Activated T-cell treated with anti-CD3 and anti-CD28 coated beads for 24 hours (primary cell): ENCODE measurements around the gene EPHA10.

Experiments
- DNase-seq: peaks from one replicate; pipeline ENCODE4 v3.0.0-alpha.2; 2020; ENCODE audit warnings: low read depth

Gene EPHA10

DNA sequence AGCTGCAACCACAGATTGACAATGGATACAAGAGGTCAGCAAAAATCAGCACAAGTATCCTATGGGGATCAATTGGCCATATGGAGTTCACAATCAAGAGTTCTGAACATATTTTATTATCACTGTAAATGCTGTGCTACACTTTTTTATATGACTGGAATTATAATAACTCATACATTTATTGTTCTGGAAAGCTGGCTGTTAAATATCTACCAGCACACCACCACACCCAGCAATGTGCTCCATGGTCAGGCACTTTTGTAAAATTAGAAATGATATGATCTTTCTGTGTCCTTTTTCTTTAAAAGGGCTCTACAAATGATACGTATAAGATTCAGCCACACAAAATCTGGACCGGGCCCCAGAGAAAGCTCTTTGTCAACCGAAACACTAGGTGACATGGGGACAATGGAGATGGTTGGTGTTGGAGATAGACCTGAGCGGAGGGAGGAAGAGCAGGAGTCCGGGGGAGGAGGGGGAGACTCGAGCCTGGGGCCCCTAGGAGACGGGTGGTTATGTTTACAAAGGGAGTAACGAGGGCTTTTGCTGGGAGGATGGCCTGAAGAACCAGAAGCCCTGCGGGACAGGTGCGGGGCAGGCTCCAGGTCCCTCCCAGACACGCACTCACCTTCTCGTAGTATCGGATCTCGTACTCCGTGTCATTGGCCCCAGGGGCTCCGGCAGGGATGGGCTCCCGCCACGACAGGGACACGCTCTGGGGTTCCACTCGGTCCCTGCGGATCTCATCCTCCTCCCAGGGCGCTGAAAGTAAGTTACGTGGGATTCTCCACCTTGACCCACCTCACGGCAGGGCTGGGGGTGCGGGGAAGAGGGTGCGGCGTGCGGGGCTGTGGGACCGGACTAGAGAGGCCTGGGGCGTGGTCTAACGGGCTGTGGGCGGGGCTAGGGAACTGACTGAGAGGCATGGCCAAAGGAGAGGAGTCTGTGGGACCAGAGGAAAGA lies 30.0 kb downstream of the EPHA10 start:
- DNase-seq = no peak

DNA sequence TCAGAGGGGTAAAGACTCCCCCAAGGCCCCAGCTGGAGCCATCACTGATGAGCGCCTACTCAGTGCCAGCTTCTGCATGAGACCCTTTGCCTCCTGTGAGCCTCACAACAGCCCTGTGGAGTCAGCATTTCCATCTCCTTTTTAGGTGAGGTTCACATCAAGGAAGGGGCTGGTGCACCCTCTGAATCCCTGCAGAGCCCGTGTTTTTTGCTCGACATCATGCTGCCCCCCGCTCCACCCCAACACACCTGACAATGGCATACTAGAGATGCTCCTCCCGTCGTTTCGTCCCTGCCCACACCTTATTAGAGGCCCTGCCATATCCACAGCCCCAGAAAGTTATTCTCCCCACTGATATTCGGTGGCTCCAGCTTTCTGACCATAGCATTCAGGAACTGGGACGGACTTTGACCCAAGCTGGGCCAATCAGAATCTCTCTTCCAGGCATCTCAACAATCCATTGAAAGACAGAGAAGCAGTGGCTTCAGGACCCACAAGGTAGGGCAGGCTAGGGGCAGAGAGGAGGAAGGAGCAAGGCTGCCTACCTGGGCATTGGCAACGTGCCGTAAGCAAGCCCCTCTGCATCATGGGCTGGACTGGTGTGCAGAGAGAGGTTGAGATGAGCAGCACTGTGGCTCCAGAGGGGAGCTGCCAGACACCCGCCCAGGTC lies 32.7 kb downstream of the EPHA10 start:
- no peak for DNase-seq

DNA sequence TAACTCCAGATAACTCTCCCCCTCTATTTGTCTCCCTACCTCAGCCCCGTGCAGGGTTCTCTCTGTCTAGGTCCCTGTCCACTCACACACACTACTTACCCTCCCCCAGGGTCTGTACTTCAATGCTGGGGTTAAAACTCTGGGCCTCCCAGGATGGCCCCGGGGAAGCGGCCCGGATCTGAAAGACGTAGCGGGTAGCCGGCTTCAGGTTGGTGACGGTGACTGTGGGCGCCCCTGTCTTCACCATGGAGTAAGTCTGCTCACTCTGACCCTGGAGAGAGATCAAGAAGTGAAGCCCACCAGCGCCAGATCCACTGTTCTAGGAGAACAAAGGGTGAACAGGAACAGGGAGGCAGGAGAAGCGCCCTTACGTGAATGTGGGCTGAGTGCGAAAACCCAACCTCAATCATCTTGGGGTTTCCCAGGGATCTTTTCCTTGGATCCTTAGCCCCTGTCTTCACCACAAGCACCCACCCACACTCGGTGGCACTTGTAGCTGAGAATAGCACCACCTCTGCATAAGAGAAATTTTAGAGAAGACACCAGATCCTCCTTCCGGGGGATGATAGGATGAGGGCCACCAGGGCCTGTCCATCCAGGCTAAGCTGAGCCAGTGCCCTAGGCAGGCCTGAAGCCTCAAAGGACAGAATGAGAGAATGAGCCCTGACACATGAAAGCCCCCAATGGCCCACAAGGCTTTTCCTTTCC lies 33.5 kb downstream of the EPHA10 start:
- no peak for DNase-seq

DNA sequence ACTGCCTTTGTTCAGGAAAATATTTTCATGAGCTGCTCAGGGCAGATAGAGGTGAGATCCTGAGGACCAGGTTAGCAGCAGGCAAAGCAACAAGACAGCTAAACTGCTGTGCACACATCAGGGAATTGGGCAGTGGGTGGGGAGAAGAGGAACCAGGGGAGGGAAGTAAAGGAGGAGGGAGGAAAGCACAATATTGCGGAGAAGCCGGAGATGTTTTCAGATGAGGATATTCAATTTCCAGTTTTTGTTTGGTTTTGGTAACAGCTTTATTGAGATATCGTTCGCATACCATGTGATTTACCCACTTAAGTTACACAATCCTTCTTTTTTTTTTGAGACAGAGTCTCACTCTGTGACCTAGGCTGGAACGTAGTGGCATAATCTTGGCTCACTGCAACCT lies 34.5 kb downstream of the EPHA10 start:
- DNase-seq = no peak

DNA sequence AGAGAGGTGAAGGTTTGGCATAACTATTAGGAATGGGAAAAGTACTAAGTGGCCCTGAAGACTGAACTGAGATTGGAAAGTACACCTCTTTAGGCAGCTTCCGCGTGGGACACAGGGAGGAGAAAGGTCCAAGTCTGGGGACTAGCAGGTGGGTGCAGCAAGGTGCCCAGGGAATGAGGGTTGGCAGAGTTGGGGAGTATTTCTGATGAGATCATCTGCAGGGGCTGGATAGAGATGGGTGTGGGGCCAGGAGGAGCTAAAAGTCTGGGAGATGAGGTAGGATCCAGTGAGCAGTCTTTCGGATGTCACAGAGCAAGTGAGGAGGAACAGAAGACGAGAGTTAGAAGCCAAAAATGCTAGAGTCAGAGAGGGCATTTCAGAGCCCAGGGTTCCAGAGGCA lies 36.5 kb downstream of the EPHA10 start:
- no peak for DNase-seq

DNA sequence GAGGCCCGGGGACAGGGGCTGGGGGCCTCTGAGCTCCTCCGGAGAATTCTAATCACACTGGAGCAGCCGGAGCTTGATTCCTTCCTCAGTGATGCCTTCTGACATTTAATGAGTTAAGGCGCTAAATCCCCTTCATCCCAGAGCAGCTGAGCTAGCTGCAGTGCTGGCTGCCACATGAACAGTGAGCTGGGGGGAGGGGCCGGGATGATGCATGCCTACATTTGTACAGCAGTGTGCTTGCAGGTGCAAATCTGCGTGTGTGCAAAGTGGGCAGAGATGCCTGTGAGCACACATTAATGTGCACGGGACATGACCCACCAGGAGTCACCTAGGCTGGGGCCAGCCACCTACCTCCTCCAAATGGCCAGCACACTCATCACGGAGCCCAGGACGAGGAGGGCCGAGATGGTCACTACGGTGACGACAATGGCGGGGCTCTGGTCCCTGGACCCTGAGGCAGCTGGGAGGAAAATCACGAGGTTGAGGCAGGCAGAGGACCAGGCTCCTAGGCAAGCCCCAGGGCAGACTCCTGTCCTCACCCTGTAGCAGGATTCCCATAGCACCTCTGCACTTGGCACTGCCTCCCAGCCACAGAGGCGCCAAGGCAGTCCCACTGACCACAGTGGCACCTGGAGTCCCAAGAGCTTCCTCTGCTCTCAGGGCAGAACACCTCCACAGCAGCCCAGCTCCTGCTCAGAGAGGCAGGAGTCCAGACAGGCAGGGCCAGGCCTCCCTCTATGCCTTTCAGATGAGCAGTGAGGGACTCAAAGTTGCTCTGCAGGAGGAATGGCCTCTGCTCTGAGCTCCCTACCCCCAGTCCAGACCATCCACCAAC lies 38.0 kb downstream of the EPHA10 start:
- DNase-seq = no peak

DNA sequence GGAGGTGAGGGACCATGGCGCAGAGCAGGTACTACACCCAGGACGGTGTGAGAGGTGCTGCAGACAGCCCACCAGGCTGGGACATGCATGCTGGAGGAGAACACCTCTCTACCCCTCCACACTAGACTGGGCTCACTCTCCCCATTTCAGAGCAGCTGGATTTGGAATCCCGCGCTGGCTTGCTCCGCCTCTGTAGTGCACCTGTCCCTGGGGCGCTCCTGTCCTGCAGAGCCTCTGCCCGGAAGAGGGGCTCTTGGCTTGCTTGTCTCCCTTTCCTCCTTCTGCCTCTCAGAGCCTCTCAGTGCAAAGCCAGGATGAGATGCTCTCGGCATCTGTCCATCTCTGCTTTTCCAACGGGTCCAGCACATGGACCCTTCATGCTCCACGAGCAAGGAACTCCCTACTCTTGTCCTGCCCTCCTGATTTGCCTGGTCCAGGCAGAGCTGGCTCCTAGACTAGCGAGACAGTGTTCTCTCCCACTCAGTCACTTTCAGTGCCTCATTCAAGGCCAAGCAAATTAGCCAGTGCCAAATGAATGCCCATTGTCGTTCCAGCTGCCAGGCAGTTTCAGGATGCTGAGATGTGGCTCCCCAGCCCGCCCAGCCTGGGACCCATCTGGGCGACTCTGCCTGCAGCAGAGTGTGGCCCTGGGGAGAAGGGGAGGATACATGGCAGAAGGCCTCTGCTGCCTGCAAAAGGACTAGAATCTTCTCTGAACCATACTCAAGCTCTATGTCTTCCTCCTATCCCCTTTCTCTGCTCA lies 38.9 kb downstream of the EPHA10 start:
- DNase-seq = no peak

DNA sequence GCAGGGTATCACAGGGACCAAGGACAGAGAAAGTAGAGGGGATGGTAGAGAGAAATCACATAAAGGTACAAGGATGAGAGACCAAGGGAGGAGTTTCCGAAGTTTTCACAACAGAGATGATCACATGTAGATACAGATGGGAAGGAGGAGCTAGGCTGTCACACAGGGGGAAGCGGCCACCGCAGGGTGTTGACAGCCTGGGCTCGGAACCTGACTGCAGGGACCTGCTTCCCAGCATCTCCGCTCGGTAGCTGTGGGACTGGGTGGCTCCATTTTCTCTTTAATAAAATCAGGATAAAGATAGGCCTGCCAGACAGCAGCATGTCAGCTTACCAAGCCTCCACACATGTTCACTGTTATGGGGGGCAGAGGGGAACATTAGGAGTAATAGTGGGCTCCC lies 40.3 kb downstream of the EPHA10 start:
- DNase-seq = no peak

DNA sequence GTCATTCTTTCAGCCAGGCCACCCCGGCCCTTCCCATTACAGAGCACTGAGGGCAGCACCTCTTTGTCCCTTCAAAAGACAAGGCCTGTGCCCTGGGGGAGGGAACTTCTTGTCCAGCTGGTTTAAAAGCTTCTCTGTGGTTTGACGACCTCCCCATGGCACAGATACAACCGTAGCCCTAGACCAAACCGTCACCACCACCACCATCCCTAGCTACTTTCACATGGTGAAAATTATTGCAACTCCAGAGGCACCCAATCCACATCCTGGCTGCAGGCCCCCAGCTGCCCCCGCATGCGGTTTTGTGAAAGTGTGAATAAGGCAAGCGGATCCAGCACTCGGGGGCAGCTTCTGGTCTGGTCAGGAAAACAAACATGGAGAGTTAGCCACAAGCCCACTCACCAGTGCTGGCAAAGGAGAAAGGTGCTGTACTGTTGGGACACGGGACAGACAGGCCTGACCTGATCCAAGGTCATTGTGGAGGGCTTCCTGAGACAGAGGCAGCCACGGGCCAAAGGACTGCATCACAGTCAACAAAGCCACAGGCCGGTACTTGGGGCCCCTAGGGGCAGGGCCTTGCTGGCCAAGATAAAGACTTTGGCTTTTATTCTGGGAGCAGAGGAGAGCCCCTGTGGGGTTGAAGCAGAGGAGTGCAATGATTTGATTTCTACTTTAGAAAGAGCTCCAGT lies 41.4 kb downstream of the EPHA10 start:
- no peak for DNase-seq

DNA sequence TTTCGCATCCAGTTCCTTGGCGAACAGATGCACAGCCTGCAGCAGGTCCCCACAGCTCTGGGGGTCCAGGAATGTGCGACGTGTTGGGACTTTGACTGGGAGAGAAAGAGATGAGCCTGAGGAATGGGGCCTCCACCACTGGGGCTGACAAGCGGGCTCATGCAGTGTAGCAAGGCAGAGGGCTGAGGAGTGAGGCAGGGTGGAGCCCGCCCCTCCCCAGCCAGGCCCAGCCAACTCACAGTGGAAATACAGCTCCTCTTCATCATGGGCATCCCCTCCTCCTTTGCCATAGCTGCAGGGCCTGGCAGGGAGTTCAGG lies 41.9 kb downstream of the EPHA10 start:
- no peak for DNase-seq

DNA sequence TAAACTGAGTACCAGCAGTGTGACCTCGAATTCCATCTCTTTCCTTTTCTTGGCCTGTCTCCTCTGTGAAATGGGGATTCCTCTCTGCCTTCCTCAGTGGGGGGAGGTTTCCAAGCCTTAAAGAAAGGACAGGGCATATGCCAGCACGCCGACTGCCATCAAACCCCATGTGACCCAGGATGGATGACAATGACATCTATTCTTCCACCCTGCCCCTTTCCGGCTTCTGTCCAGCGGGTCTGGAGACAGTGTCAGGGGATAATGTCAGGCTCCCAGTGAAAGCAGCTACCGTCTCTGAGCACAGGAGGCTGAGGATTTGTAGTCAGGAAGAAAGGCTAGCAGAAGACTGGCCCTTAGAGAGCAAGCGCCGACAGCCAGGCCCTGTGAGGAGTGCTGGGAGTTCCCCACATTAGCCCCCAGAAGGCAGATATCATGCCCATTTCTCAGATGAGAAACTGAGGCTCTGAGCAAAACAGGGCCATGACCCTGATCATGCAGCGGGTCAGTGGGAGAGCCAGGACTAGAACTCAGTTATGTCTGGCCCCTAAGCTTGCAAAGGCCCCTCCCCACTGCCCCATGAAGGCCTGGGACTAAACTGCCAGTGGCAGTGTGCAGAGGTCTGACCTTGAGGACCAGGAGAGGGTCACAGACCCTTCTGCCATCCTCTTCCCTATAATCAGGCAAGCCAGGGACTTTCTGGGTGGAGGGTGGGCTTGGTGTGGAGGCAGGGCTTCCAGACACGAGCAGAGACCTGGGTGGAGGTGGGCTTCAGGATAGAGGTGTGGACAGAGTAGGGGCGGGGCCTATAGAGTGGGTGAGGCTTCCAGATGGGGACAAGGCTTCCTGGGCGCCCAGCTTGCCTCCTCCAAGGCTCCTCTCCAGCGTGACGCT lies 42.5 kb downstream of the EPHA10 start:
- no peak for DNase-seq

DNA sequence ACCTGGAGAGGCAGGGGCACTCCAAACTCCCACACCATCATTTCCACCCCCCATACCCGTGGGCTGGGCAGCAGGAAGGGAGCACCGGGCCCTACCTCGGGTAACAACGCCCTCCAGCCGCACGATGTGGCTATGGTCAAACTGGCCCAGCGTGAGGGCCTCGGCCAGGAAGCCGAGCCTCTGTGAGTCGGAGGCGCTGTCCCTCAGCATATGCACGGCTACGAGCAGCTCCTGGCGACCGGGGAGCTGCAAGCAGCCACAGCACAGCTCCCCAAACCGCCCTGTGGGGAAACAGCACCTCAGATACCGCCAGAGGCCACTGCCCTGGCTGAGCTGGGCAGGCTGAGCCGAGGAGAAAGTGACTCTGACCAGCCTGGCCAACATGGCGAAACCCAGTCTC lies 43.4 kb downstream of the EPHA10 start:
- DNase-seq = no peak

DNA sequence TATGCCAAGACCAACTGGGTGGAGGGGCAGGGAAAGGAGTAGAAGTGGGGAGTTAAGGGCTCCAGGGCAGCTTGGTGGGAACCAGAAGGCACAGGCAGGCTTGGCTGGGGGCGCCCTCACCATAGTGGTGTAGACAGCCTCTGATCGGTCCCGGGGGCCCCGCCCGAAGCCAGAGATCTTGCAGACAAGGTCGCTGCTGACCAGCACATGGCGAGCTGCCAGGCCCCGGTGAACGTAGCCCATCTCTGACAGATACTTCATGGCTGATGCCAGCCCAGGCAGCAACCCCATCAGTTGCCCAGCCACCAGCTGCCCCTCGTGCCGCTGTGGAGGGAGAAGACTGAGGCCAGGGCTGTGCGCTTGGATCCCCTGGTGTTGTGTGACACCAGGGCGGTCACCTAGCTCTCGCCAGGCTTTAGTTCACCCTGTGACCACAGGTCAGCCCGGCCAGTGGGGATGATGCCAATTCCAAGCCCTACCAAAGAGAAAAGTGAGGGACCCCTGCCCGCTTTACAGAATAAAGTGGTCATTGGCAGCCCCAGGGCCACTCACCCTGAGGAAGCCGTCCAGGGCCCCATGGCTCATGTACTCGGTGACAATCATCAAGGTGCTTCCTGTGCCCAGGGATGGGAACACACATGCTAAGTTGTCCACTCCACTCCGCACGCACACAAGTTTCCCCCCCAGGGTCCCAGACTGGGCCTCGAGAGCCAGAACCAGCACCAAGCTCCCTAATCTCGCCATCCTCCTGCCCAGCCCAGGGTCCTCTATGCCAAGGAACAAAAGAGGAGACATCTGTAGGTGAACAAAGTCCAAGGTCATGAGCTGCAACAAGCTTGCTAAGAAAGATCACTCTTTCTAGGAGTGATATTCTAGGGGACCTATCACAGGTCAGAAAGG lies 44.4 kb downstream of the EPHA10 start:
- no peak for DNase-seq

DNA sequence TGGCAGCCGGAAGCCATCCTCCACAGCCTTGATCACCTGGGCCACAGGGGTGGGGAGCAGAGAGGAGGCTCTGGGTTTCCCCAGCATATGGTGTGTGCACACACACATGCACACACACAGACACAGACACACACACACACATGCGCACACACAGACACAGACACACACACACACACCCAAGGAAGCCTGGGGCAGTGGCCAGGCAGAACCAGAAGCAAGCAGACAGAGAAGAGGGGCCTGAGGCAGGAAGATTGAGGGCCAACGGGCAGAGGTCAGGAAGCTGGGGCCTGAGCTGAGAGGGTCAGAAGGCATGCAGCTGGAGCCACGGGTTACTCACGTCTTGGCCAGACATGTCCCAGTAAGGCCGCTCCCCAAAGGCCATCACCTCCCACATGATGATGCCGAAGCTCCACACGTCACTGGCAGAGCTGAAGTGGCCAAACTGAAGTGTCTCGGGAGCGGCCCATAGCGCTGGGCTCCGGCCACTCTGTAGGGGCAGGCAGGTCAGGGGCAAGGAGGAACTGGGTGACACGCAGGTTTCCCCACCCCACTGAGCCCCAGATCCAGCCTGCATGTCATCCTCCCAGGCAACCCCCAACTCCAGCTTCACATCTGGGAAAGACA lies 45.2 kb downstream of the EPHA10 start:
- DNase-seq = no peak

DNA sequence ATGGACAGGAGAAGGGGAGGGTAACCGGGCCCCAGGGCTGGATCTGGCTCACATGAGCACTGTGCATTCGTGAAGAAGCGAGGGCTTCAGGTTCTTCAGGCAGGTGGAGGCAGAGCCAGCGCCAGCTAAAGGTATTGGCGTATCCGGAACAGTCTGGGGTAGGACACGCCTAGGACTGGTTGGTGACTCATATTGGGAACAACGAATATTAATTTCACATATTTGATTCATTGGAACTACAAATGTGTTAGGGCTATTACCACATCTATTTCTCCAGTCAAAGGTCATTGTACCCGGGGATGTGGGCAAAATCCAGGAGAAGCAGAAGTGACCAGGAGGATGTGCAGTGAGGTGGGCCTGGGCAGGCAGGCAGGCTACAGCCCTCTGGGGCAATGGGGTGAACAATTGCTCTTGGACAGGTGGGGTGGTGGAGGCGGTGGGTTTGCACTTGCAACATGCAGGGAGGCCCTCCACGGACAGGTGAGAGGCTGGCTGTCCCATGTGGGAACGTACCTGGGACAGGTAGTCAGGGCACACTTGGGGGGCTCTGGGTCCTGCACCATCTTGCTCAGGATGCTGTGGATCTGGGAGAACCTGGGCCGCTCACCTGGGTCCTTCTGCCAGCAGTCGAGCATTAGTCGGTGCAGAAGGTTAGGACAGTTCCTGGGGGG lies 45.9 kb downstream of the EPHA10 start:
- no peak for DNase-seq

DNA sequence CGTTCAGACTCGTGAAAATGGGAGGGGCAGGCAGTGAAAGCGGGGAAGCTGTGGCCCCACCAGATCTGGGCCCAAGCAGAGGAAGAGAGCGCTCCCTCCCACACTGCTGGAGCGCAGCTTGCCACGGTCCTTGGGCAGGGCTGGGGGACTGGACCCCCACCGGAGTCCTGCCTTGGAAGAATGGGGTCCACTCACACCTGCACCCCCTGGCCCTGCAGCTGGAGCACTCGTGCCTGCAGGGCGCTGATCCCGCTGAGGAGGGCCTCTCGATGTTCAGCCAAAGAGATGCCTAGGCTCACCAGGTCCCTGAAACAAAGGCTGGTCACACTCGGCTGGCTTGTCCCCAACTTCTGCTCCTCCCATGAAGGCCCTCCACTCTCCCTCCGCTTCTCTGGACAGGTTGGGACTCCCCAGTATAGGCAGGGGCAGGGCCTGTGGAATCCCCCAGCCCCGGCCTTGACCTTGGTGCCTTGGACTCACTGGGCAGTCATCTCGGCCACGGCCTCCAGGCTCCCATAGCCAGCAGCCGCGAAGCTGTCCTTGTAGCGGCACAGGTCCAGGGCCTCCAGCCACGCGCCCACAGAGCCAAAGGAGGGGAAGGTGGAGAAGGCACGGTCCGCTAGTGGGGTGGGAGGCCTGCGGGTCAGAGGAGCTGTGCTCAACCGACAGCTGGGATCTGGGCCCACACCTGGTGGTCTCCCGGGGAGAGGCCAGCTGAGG lies 46.6 kb downstream of the EPHA10 start:
- DNase-seq = no peak

DNA sequence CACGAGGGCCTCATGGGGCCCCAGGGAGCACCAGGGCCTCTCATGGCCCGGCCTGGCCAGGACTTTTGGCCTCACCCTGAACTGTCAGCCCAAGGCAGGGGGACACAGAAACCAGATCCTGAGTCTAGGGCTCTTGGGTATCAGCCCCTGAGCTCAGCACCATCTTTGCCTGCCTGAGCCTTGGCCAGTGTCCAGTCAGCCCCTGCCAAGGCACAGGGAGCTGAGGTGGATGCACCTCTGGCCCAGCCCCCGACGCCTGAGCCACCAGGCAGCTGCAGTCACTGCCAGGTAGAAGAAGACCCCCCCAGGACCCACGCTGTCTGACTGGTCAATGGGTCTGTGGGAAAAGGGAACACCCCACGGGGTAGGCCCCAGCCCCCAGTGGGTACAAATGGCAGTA lies 47.3 kb downstream of the EPHA10 start:
- no peak for DNase-seq
